Aorta (tissue), 5 donors: Measurements from ENCODE around the gene SEMA5A. TPM values are rescaled to one million over a fixed set of nuclear protein-coding genes. Genes with fewer than 3 reads are reported as not detected.

Experiments
- ATAC-seq: fragments of 200-7000 bp; cut with Tn5 transposase; one replicate; pipeline ENCODE4 v1.9.1; 2022; ENCODE audit warnings: moderate library complexity; ENCODE audit not compliant: low FRiP score
- DNase-seq, 2 donors: peaks; one replicate each; pipeline ENCODE4 v3.0.0-alpha.2; 2020
- H3K27ac ChIP-seq, 2 donors: one replicate each; pipeline ENCODE4 v1.5.1; 2013; ENCODE audit warnings: low read length in 2 of 2, mild to moderate bottlenecking in 2 of 2, moderate library complexity in 2 of 2, control low read depth in 1 of 2, inconsistent platforms in 1 of 2, low read depth in 1 of 2
- H3K27me3 ChIP-seq, 2 donors: one replicate each; pipeline ENCODE4 v1.6.1; 2013; ENCODE audit warnings: control low read depth in 1 of 2, low read length in 1 of 2, mild to moderate bottlenecking in 1 of 2, moderate library complexity in 1 of 2; ENCODE audit not compliant: insufficient read depth in 2 of 2, control insufficient read depth in 1 of 2
- H3K36me3 ChIP-seq, 2 donors: one replicate each; pipeline ENCODE4 v1.6.1; 2013; ENCODE audit warnings: control low read depth in 1 of 2, low read length in 1 of 2, mild to moderate bottlenecking in 1 of 2; ENCODE audit not compliant: insufficient read depth in 2 of 2, control insufficient read depth in 1 of 2
- H3K4me1 ChIP-seq, 2 donors: one replicate each; pipeline ENCODE4 v1.6.1; 2013; ENCODE audit warnings: low read length in 2 of 2, control low read depth in 1 of 2, mild to moderate bottlenecking in 1 of 2, moderate library complexity in 1 of 2; ENCODE audit not compliant: insufficient read depth in 2 of 2, control insufficient read depth in 1 of 2
- H3K4me3 ChIP-seq, 2 donors: one replicate each; pipeline ENCODE4 v1.5.1; 2013; ENCODE audit warnings: low read length in 2 of 2, control low read depth in 1 of 2, mild to moderate bottlenecking in 1 of 2
- H3K9me3 ChIP-seq: one replicate; pipeline ENCODE4 v1.6.1; 2013; ENCODE audit warnings: mild to moderate bottlenecking, low read length; ENCODE audit not compliant: control insufficient read depth
- WGBS, 2 donors: extraction: QIAGEN DNeasy Blood & Tissue Kit; methylation state at CpG; one replicate each; pipeline ENCODE4 v1.1.7; 2013; 5-methylcytosine and 5-hydroxymethylcytosine counted together
- intact Hi-C, 2 donors: fragments of 100-400 bp; cut with DNase I; formaldehyde crosslinking; loops; one replicate each; pipeline versions ENCODE4 v1.14.2 to v1.15.0; 2022
- polyA plus RNA-seq, 2 donors: library from polyadenylated mRNA; stranded (reverse); fragments of 200-250 nt; gene quantifications; one replicate each; pipeline ENCODE4 v1.2.3, GENCODE V29; 2013
- total RNA-seq, 2 donors: library from RNA; stranded (reverse); fragmentation: NEBNext Ultra II Directional; extraction: Animal tissue kit (Norgen Biotek cat#: 25700); gene quantifications; one replicate each; pipeline ENCODE4 v1.2.1, GENCODE V29; 2021
- donor health status: healthy with polysubstance abuse.
- donor health status: Bipolar disorder and iron deficiency.
- donor health status: DM: no; HTN: no; CAD: no.
- donor health status: DM: no; HTN: no; CAD: no.
- donor health status: DM: yes; HTN: yes; CAD: no.

The SEMA5A gene
- total and polyA plus RNA-seq, 4 donors, result 1.8 to 21.8 (median 12.7) TPM

- H3K4me3 ChIP-seq, result no peak overlapping the region
- H3K36me3 ChIP-seq, result no peaks in the 10 kb centered on the region
- no peaks in the 10 kb centered on the region for H3K9me3 ChIP-seq
- WGBS, 2 donors, result 65 to 77% methylated on average over 6 of the region's 6 CpGs
- ATAC-seq (no peak), DNase-seq (no peak)
- no peak overlapping the region for H3K27ac ChIP-seq
- no peaks in the 10 kb centered on the region for H3K4me1 ChIP-seq
- intact Hi-C loops, result loop anchor here in 1 of 2 donors (10.0 kb wide), 1 partner anchor 393 kb away; the partner anchor contains the start of gene SEMA5A
- H3K27me3 ChIP-seq, result no peaks in the 10 kb centered on the region
Observed at GRCh38 chr5:9151684-9152427, 394.0 kb downstream of the SEMA5A start.

DNA sequence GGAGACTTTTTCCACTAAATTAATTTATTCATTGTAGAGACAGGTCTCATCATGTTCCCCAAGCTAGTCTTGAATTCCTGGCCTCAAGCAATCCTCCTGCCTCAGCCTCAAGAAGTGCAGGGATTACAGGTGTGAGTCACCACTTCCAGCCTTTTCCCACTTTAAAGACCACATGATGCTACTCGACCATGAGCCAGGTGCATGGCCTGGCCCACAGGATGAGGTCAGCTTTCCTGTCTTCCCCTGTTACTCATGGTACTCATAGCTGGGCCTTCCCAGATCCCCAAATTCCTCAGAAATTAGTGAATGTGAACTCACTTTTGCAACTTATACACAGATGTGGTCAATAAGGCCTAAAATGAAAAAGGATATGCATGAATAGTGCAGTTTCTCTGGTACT is 395.9 kb downstream of the SEMA5A start:
- no peak overlapping the region for H3K4me3 ChIP-seq
- no peaks in the 10 kb centered on the region for H3K27me3 ChIP-seq
- no peak for DNase-seq
- WGBS, 2 donors, result 77 to 87% methylated on average over 1 of the region's 1 CpG
- H3K4me1 ChIP-seq, result no peaks in the 10 kb centered on the region
- intact Hi-C loops, result loop anchor here in 1 of 2 donors (10.0 kb wide), 1 partner anchor 395 kb away; the partner anchor contains the start of gene SEMA5A
- no peak for ATAC-seq
- no peaks in the 10 kb centered on the region for H3K9me3 ChIP-seq
- H3K27ac ChIP-seq, result no peak overlapping the region
- no peaks in the 10 kb centered on the region for H3K36me3 ChIP-seq

DNA sequence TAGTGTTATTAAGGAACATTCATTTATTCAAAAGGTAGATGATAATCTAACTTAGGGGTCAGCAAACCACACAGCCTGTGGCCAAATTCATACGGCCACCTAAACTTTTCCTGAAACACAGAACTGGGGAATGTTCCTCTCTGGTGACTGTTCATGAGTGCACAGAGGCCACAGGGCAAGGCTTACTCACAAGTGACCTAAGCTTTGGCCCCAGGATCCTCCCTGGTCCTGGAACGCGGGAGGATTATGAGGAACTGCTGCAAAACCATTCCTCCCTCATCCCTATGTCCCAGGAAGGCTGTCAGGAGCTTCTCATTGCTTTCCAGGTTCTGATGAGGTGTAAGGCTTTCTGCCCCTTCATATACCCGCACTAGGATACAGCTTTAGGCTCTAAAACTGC is 397.6 kb downstream of the SEMA5A start:
- ATAC-seq (no peak), DNase-seq (no peak)
- Histone ChIP-seq H3K4me3 (no peak overlapping the region), H3K9me3 (no peaks in the 10 kb centered on the region), H3K4me1 (no peaks in the 10 kb centered on the region), H3K27ac (no peak overlapping the region), H3K27me3 (no peaks in the 10 kb centered on the region), H3K36me3 (no peaks in the 10 kb centered on the region)
- WGBS, 2 donors, result 90% methylated on average over 4 of the region's 4 CpGs
- intact Hi-C loops, result no loop called here

GRCh38 chr5:9140711-9141110 is 405.2 kb downstream of the SEMA5A start:
- Histone ChIP-seq H3K9me3 (no peaks in the 10 kb centered on the region), H3K36me3 (no peaks in the 10 kb centered on the region), H3K4me3 (no peak overlapping the region), H3K27me3 (no peaks in the 10 kb centered on the region), H3K27ac (no peak overlapping the region), H3K4me1 (no peaks in the 10 kb centered on the region)
- 4 to 12% methylated on average over 5 of the region's 5 CpGs for WGBS, 2 donors
- ATAC-seq (no peak), DNase-seq (no peak)
- intact Hi-C loops, result no loop called here

- intact Hi-C loops, result no loop called here
- no peak overlapping the region for H3K27ac ChIP-seq
- H3K36me3 ChIP-seq, result no peaks in the 10 kb centered on the region
- no peak for ATAC-seq
- no peaks in the 10 kb centered on the region for H3K4me1 ChIP-seq
- no peaks in the 10 kb centered on the region for H3K27me3 ChIP-seq
- WGBS, 2 donors, result 54 to 59% methylated on average over 4 of the region's 4 CpGs
- DNase-seq, result no peak
- H3K9me3 ChIP-seq, result no peaks in the 10 kb centered on the region
- H3K4me3 ChIP-seq, result no peak overlapping the region
Observed at GRCh38 chr5:9140202-9140601, 405.7 kb downstream of the SEMA5A start.

DNA sequence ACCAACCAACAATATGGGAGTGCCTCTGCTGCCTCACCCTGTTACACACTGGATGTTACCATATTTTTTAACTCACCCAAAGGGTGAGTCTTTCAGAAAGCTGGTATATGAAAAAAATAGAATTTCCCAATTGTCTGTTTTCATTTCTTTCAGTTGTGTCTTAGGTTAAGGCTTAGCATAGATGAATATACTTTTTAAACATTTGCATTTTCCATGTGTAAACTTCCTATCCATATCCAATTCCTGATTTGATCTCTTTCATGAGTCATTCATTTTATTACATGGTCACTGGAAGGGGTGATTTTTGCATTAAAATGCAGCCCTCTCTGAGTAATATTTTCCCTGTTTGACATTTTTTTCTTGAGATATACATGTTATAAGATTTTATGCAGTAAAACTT is 406.5 kb downstream of the SEMA5A start:
- ATAC-seq (no peak), DNase-seq (no peak)
- Histone ChIP-seq H3K27me3 (no peaks in the 10 kb centered on the region), H3K36me3 (no peaks in the 10 kb centered on the region), H3K9me3 (no peaks in the 10 kb centered on the region), H3K4me1 (no peaks in the 10 kb centered on the region), H3K27ac (no peak overlapping the region), H3K4me3 (no peak overlapping the region)
- intact Hi-C loops, result no loop called here

DNA sequence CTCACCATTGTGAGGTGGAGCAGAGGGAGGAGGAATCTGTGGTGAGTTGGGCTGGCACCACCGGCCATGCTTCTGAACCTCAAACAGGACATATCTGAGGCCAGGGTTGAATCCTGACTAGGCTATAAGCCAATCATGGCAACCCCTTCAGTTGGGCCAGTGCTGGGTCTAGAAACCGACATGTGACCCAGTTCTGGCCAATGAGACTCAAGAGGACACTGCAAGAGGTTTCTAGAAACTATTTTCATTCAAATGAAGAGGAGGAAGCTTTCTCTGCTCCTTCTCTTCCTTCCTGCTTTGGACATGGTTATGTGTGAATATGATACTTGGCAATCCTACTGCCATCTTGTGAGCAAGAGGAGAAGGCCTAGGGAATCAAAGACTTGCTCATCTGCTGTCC is 417.7 kb downstream of the SEMA5A start:
- no peak for ATAC-seq
- intact Hi-C loops, result no loop called here

DNA sequence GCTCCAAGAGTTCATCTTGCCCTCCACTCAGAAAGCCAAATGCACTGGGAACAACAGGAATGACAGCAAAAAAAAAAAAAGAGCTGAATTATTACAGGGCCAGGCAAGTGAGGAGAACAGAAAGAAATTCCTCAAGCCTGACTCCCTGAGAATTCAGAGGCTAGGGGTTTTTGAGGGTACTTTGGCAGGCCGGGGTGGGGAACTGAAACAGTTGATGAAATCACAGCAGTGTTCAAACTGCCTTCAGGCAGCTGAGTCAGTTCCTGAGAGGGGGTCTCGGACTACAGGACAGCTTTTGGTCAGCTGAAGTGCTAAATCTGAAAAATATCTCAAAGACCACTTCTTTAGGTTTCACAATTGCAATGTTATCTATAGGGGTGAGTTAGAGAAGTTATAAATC is 419.4 kb downstream of the SEMA5A start:
- Histone ChIP-seq H3K9me3 (no peaks in the 10 kb centered on the region), H3K27ac (no peak overlapping the region), H3K36me3 (no peaks in the 10 kb centered on the region), H3K4me1 (no peaks in the 10 kb centered on the region), H3K4me3 (no peak overlapping the region), H3K27me3 (no peaks in the 10 kb centered on the region)
- no peak for DNase-seq
- WGBS, 2 donors, result 67 to 75% methylated on average over 2 of the region's 2 CpGs
- intact Hi-C loops, result no loop called here
- ATAC-seq, result no peak

More for the DNA sequence above, 417.7 kb downstream of the SEMA5A start:
- no peaks in the 10 kb centered on the region for H3K36me3 ChIP-seq
- no peaks in the 10 kb centered on the region for H3K4me1 ChIP-seq
- DNase-seq, result no peak
- H3K4me3 ChIP-seq, result no peak overlapping the region
- WGBS, 2 donors, result 95 to 100% methylated on average over 2 of the region's 2 CpGs
- H3K9me3 ChIP-seq, result no peaks in the 10 kb centered on the region
- no peaks in the 10 kb centered on the region for H3K27me3 ChIP-seq
- no peak overlapping the region for H3K27ac ChIP-seq

DNA sequence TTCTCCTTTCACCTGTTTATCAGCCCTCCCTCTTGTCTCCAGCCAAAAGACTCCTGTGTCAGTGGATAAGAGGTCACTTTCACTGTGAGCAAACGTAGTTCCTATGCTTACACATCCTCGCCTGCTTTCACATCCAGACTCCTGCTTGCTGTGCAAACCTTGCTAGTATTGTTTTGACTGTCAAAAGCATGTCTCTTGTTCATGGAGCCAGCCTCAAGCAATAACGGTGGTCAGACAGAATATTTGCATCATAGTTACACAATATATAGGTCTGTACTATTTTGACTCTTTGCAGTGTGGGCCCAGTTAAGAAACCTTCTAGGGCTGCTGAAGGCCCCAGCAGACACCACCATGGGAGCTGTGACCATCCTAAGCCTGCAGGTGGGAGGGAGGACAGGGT is 420.0 kb downstream of the SEMA5A start:
- Histone ChIP-seq H3K4me3 (no peak overlapping the region), H3K27me3 (no peaks in the 10 kb centered on the region), H3K9me3 (no peaks in the 10 kb centered on the region), H3K4me1 (no peaks in the 10 kb centered on the region), H3K27ac (no peak overlapping the region), H3K36me3 (no peaks in the 10 kb centered on the region)
- ATAC-seq (no peak), DNase-seq (no peak)
- 87 to 90% methylated on average over 3 of the region's 3 CpGs for WGBS, 2 donors
- intact Hi-C loops, result no loop called here
